Panc1 (cell line): ENCODE measurements around the gene SENP6. TPM values are rescaled to one million over a fixed set of nuclear protein-coding genes. Genes with fewer than 3 reads are reported as not detected.

Source experiments
- ATAC-seq: fragments of 200-7000 bp; cut with Tn5 transposase; 2 replicates; pipeline ENCODE4 v1.9.1; 2020; ENCODE audit warnings: mild to moderate bottlenecking, moderate library complexity
- BruUV-seq: library from RNA; stranded (reverse); fragments of 400-500 nt; replicated peaks from 2 replicates; lab custom pipeline; 2021; lab: Mats Ljungman, UMichigan
- CTCF ChIA-PET: fragments of 300-600 bp; sonication (Branson Sonifier 250); formaldehyde crosslinking; loops from one replicate; lab custom pipeline; 2022; ENCODE audit warnings: antibody characterized with exemption; lab: Charles Lee
- POLR2A ChIA-PET: fragments of 300-600 bp; sonication (Branson Sonifier 250); formaldehyde crosslinking; loops from one replicate; lab custom pipeline; 2022; ENCODE audit warnings: antibody characterized with exemption; lab: Charles Lee
- DNase-seq: peaks from one replicate; pipeline ENCODE4 v3.0.0-alpha.2; 2010; ENCODE audit warnings: low read depth, low spot score
- H3K27ac ChIP-seq: 2 replicates; pipeline ENCODE4 v1.5.1; 2011; ENCODE audit warnings: mild to moderate bottlenecking, low read length, inconsistent platforms
- H3K27me3 ChIP-seq: fragments of 200-500 bp; sonication (Bioruptor generic); 2 replicates; pipeline ENCODE4 v1.6.0; 2014; ENCODE audit warnings: low read length, inconsistent platforms; ENCODE audit not compliant: control insufficient read depth, insufficient read depth
- H3K36me3 ChIP-seq: fragments of 200-500 bp; sonication (Bioruptor generic); 2 replicates; pipeline ENCODE4 v1.5.1; 2014; ENCODE audit warnings: inconsistent platforms, mild to moderate bottlenecking, low read length, moderate library complexity; ENCODE audit not compliant: control insufficient read depth, insufficient read depth
- H3K4me1 ChIP-seq: 2 replicates; pipeline ENCODE4 v1.5.1; 2011; ENCODE audit warnings: inconsistent platforms, mild to moderate bottlenecking, low read length, moderate library complexity; ENCODE audit not compliant: control insufficient read depth, insufficient read depth
- H3K4me3 ChIP-seq, 2 experiments: 2 replicates each; pipeline ENCODE4 v1.5.1; 2011 to 2012; ENCODE audit warnings: low read depth in 2 of 2, low read length in 2 of 2, mild to moderate bottlenecking in 2 of 2, inconsistent platforms in 1 of 2, moderate library complexity in 1 of 2
- H3K9me3 ChIP-seq: fragments of 200-500 bp; sonication (Bioruptor generic); 2 replicates; pipeline ENCODE4 v1.5.1; 2014; ENCODE audit warnings: low read depth, mild to moderate bottlenecking, inconsistent platforms, low read length, moderate library complexity; ENCODE audit not compliant: control insufficient read depth, insufficient read depth
- POLR2AphosphoS5 ChIP-seq: IDR thresholded peaks from 2 replicates; pipeline ENCODE4 v1.6.1; 2012; ENCODE audit warnings: mild to moderate bottlenecking, low read depth, low read length, moderate library complexity
- SIN3A ChIP-seq: IDR thresholded peaks from 2 replicates; pipeline ENCODE4 v1.6.1; 2012; ENCODE audit warnings: low read depth, mild to moderate bottlenecking, low read length, moderate library complexity, borderline replicate concordance; ENCODE audit not compliant: insufficient read depth
- TCF7L2 ChIP-seq: IDR thresholded peaks from 2 replicates; pipeline ENCODE4 v1.6.1; 2011; ENCODE audit warnings: mild to moderate bottlenecking, low read depth, low read length, inconsistent platforms
- in situ Hi-C: cut with HindIII; loops from 2 replicates; pipeline ENCODE4 v1.10.0; 2016; ENCODE audit warnings: low sequenced_read_pairs, low pct_unique_long_range_greater_than_20kb
- intact Hi-C: fragments of 100-400 bp; cut with micrococcal nuclease; formaldehyde crosslinking; loops from one replicate; pipeline ENCODE4 v1.10.0; 2022; ENCODE audit not compliant: unreplicated experiment
- total RNA-seq: library from RNA; stranded (reverse); gene quantifications from one replicate; pipeline ENCODE4 v1.2.1, GENCODE V29; 2021; ENCODE audit not compliant: unreplicated experiment
- TF ChIP-seq, protein P1 (sequence below): fragments of 450-650 bp; IDR thresholded peaks from 2 replicates; pipeline ENCODE4 v1.5.1; 2017; ENCODE audit warnings: mild to moderate bottlenecking
- TF ChIP-seq, protein P2 (sequence below), 2 experiments: IDR thresholded peaks; 2 replicates each; pipeline ENCODE4 v1.6.1; 2011 to 2012; ENCODE audit warnings: low read depth in 2 of 2, control low read depth in 1 of 2, low read length in 1 of 2, mild to moderate bottlenecking in 1 of 2, moderate library complexity in 1 of 2; ENCODE audit not compliant: insufficient read depth in 1 of 2

The SENP6 gene
- total RNA-seq, 1 experiment from 2014 or later: 58.7 TPM

- no peak for DNase-seq
- no peaks in the 10 kb centered on the region for H3K9me3 ChIP-seq
- BruUV-seq: no TSS peak
- H3K27ac ChIP-seq: no peak overlapping the region
- POLR2A ChIA-PET: no interaction called here
- CTCF ChIA-PET: no interaction called here
- H3K36me3 ChIP-seq: no peaks in the 10 kb centered on the region
- H3K27me3 ChIP-seq: no peaks in the 10 kb centered on the region
- H3K4me1 ChIP-seq: no peaks in the 10 kb centered on the region
- no peak overlapping the region for H3K4me3 ChIP-seq
- ATAC-seq: peak; percentile 45; the same call in 1 of the 2 replicates
- intact Hi-C loops: no loop called here
- peak; percentile 22; the same call in 1 of the 2 replicates for TF ChIP-seq POLR2AphosphoS5
- TF ChIP-seq, protein P1, sequence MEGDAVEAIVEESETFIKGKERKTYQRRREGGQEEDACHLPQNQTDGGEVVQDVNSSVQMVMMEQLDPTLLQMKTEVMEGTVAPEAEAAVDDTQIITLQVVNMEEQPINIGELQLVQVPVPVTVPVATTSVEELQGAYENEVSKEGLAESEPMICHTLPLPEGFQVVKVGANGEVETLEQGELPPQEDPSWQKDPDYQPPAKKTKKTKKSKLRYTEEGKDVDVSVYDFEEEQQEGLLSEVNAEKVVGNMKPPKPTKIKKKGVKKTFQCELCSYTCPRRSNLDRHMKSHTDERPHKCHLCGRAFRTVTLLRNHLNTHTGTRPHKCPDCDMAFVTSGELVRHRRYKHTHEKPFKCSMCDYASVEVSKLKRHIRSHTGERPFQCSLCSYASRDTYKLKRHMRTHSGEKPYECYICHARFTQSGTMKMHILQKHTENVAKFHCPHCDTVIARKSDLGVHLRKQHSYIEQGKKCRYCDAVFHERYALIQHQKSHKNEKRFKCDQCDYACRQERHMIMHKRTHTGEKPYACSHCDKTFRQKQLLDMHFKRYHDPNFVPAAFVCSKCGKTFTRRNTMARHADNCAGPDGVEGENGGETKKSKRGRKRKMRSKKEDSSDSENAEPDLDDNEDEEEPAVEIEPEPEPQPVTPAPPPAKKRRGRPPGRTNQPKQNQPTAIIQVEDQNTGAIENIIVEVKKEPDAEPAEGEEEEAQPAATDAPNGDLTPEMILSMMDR: no peak
- in situ Hi-C loops: no loop called here
These were observed 87.9 kb downstream of the SENP6 start for GRCh38 chr6:75689576-75689975.

DNA sequence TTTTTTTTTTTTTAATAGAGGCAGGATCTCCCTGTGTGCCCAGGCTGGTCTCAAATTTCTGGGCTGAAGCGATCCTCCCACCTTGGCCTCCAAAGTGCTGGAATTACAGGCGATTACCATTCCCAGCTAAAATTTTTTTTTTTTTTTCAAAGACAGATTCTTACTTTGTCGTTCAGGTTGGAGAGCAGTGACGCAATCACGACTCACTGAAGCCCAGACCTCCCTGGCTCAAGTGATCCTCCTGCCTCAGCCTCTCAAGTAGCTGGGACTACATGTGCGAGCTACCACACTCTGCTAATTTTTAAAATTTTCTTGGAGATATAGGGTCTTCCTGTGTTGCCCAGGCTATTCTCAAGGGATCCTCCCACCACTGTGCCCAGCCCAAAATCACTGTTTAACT, 89.3 kb downstream of the SENP6 start:
- Histone ChIP-seq H3K4me3 (no peak overlapping the region), H3K9me3 (no peaks in the 10 kb centered on the region), H3K27ac (no peak overlapping the region), H3K36me3 (no peaks in the 10 kb centered on the region; the same call in 1 of the 2 replicates), H3K27me3 (no peaks in the 10 kb centered on the region), H3K4me1 (no peaks in the 10 kb centered on the region)
- TF ChIP-seq, protein P2, sequence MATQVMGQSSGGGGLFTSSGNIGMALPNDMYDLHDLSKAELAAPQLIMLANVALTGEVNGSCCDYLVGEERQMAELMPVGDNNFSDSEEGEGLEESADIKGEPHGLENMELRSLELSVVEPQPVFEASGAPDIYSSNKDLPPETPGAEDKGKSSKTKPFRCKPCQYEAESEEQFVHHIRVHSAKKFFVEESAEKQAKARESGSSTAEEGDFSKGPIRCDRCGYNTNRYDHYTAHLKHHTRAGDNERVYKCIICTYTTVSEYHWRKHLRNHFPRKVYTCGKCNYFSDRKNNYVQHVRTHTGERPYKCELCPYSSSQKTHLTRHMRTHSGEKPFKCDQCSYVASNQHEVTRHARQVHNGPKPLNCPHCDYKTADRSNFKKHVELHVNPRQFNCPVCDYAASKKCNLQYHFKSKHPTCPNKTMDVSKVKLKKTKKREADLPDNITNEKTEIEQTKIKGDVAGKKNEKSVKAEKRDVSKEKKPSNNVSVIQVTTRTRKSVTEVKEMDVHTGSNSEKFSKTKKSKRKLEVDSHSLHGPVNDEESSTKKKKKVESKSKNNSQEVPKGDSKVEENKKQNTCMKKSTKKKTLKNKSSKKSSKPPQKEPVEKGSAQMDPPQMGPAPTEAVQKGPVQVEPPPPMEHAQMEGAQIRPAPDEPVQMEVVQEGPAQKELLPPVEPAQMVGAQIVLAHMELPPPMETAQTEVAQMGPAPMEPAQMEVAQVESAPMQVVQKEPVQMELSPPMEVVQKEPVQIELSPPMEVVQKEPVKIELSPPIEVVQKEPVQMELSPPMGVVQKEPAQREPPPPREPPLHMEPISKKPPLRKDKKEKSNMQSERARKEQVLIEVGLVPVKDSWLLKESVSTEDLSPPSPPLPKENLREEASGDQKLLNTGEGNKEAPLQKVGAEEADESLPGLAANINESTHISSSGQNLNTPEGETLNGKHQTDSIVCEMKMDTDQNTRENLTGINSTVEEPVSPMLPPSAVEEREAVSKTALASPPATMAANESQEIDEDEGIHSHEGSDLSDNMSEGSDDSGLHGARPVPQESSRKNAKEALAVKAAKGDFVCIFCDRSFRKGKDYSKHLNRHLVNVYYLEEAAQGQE (IDR thresholded peaks at IDR 0.05; ENCODE audit: insufficient read depth in 1 of 2, low read depth in 2 of 2, low read length in 1 of 2): no peak
- TF ChIP-seq, protein P1: no peak
- TF ChIP-seq POLR2AphosphoS5 (no peak), SIN3A (no peak), TCF7L2 (no peak)
- ChIA-PET POLR2A (interaction anchor here (1.2 kb wide), 1 partner anchor 89 kb away, joined by 4 read pairs; the partner anchor contains the start of gene SENP6), CTCF (interaction anchor here (0.6 kb wide), 1 partner anchor 241 kb away, joined by 4 read pairs; no protein-coding TSS in a partner anchor)
- in situ Hi-C loops: no loop called here
- intact Hi-C loops: no loop called here
- DNase-seq (no peak), ATAC-seq (no peak)
- no TSS peak for BruUV-seq
